HT1080 (cell line): ENCODE data around the gene BNC2. TPM values are rescaled to one million over a fixed set of nuclear protein-coding genes. Genes with fewer than 3 reads are reported as not detected.

ENCODE experiments used
- DNase-seq: peaks from one replicate; pipeline ENCODE4 v3.0.0-alpha.2; 2015; ENCODE audit warnings: low read depth
- total RNA-seq: library from RNA; depleted of rRNA; stranded (reverse); fragments of >200 nt; shearing (Covaris generic); gene quantifications from 2 replicates; pipeline ENCODE4 v1.2.3, GENCODE V29; 2014

Gene BNC2
- total RNA-seq, 1 experiment from 2014 or later = 13.5 TPM

DNA sequence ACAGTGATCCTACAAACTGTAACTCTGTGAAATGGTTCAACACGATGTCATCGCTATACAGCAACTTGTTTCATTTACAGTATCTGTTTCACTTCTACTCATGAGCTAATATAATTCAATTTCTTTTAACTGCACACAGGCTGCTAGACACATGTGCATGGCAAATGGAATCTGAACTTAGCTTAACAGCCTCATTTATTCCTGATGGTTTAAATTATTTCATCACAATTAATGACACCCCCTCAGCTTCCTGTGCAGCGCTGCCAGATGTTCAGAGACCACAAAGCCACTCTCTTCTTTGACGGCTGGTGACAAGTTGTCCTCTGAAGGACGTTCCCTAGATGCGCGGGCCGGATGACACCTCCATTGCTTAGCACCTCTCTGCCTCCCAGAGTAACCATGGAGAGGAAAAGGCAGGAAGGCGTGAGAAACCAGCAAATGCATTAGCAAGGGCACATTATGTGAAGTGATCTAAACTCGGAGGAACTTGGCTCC is 191.1 kb downstream of the BNC2 start:
- no peak for DNase-seq

DNA sequence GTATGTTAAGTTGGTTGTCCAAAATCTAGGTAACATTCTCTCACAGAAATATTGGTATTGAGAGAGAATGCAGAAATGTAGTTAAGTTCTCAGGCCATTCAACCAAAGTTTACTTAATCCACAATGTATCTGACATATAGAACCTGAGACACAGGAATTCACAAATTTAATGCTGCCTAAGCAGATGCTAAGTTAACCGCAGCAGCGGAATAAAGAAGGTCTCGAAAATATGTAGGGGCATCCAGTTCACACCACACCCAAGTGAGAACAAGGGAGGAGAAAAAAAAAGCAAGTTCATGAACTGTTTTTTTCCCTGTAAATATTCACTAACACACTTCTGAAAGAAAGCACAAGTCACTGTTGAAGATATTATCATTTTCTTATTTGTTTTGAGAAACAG is 194.0 kb downstream of the BNC2 start:
- no peak for DNase-seq

DNA sequence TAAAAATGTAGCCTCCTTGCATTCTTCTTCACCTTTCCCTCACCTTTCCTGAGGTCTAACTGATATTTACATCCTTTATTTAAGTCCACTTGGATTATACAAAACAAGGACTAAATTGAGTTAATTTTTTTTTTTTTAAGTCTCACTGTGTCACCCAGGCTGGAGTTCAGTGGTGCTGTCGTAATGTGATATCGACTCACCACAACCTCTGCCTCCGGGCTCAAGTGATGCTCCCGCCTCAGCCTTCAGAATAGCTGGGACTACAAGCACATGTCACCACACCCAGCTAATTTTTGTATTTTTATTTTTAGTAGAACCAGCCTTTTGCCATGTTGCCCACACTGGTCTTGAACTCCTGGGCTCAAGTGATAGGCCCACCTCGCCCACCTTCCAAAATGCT is 195.3 kb downstream of the BNC2 start:
- no peak for DNase-seq

DNA sequence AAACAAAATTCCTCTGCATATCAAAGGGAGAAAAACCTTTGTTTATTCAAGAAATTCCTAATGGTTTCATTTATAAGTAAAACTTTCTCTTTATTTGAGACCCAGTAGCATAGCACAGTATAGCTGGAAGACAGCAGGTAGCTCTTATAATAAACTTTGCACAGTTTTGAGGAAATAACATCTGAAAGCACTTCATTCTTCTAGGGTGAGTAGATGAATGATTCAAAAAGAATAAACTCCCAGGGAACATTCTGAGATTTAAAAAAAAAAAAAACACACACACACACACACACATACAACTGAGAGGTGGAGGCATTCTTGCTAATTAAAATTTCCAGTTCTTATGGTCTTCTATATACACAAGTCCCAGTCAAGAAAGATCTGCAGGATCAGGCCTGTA is 197.3 kb downstream of the BNC2 start:
- DNase-seq = peak; percentile 28

DNA sequence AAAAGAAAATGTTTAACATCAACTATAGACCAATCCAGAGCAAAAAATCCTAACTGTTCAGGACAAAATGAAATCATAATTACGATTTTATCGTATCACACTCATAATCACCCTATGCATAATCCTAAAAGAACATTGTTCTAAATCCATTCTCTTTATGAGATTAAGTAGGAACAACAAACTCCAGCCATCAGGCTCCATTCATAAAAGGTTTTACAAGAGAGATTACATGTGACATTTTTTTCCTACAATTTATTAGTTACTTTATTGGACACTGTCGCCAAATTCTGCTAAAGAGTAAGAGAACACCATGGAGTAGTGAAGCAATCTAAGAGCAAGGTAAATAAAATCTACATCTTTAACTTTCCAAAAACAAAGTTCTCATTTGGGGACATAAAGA is 198.0 kb downstream of the BNC2 start:
- no peak for DNase-seq

DNA sequence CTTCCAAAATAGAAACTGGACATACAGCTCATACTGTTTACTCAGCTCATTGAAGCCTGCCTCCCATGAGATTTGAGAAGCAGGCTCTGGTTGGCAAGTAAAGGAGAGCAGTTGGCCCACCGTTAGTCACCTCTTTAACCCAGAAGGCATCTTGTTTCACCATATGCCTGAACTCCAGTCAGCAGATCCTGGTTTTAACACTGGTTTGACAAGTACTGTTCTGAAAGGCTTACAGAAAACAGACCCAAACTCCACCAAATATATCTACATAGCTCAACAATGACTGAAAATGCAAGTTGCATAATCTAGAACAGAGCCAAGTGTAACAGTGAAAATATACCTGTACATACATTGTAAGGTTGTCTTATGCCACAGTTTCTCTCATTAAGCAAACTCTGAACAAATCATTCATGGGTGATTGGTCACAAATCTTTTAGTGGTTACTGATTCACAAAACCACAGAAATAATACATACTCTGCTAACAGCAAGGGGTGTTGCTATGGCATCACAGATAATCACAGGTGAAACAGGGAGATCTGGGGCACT is 198.8 kb downstream of the BNC2 start:
- peak; percentile 85 for DNase-seq

DNA sequence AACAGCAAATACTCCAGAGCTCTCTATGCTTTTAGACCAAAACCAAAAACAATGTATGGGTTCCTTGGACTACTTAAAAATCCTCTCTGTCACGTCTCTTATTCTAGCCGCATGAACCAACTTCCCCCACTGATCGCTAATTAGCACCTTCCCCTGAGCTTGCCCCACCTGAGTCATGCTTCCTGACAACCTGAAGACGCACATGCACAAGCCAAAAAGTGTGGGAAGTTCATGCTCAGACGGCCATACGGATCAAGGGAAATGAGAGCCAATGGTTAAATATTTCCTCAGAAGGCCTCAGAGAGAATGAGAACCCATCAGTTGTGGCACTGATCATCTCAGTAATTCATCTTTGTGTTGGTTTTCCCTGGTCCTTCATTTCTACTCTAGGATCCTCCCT is 199.7 kb downstream of the BNC2 start:
- DNase-seq = peak; percentile 11

DNA sequence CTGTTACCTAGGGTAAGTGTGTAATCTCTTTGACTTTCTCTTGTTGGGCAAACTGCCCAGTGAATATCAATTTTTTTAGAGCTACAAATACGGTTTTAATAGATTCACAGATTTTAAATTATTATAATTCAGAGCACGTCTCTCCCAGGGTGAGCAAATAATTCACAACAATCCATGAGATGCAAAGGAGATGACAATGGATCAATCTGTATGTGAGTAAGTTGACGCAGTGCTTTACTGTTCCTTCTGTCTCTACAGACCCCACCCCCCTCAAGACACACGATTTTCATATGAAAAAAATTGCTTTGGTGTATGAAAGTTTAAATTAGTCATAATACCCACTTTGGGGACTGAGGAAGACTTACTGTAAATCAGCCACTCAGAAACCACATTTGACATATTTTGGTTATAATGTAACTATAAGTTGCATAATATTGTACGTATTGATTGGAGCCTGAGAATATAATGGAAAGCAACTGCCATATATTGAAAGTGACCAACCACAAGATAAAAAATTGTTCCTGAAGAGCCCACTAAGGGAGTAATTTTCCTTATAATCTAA is 201.7 kb downstream of the BNC2 start:
- no peak for DNase-seq

DNA sequence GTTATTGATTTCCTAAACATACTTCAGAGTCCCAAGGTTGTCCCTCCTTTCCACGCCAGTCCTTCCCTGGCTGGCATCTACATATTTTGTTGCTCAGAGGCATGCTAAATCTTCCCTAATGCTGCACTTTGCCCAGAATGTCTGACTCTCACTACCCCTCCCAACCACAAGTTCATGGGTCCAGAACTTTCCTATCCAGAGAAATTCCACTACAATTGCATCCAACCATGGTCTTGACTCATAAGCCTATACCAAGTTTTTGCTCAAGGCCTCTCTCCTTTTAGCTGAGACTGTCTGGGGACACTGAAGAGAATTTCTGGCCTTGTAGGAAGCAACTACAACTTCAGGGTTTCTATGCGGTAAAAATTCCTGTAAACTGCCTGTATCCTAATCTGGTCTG is 206.3 kb downstream of the BNC2 start:
- DNase-seq = no peak

DNA sequence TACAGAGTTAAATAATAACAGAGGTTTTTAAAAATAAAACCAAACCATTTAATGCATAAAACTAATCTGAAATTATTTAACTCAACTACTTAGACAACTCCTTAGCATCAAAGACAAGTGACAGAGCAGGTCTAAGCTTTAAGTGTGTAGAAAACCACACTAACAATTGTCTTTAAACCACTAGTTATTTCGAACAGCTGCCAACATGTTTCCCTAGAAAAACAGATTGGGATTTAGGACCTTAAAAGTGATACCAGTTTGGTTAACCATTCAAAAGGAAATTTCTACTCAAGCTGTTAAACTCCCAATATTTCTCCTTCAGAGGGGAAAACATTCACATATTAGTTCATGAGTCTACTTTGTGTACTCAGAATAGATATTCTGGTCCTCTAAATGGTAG is 208.7 kb downstream of the BNC2 start:
- no peak for DNase-seq

DNA sequence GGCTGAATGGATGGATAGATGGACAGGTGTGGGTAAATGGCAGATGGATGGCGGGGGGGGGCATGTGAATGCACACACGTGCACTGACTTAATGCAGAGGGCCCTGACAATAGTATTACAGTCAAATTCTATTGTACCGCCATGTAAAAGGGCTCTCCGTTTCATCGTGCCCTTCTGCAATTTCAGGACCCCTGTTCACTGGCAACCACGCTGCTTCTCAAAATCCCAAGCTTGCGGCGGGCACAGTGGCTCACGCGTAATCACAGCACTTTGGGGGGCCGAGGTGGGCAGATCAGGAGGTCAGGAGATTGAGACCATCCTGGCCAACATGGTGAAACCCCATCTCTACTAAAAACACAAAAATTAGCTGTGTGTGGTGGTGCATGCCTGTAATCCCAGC is 211.4 kb downstream of the BNC2 start:
- no peak for DNase-seq

DNA sequence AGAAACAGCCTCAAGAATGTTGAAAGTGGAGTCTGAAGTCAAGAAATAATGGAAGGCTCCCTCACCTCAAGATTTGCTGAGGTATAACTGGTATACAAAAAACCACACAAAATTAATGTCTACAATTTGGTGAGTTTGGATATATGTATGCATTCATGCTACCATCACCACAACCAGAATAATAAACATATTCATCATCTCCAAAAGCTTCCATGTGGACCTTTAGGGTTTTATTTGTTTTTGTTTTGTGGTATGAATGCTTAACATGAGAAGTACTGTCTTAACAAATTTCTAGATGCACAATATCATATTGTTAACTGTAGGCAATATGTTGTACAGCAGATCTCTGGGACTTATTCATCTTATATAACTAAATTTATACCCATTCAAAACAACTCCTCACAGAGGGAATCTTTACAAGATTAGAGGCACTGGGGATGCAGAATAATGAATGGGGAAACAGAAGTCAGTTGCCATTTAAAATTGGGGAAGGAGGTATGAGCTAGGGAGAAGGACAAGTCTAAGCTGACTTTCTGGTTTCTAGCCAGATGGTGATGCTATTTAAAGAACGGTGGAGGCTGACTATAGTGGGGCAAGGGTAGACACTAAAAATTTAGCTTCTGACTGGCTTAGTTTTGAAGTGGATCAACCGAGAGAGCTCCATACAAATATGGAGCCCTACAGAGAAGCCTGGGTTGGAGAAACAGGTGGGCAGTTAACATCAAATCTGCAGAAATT is 213.9 kb downstream of the BNC2 start:
- DNase-seq = no peak

DNA sequence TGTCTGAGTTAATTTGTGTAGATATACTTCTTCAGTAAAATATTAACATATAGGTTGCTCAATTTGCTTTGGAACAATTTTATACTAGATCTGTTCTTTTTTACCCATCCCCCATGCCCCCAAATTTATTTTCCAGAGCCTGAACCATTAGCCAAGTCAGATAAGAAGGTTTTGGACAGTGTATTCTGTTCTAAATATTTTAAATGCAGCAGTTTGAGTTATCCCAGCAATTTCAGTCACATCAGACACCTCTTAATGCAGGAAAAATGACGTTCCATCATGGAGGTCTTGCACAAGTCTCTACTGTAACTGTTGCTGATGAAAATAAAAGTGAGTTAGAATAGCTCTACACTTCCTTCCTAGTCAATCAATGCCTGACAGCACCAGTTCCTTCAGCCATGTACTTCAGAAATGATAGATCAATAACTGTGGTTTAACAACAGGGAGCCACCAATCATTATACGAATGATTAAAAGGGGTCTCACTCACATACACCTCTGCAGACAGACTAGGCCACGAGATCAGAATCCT is 215.8 kb downstream of the BNC2 start:
- DNase-seq = no peak

DNA sequence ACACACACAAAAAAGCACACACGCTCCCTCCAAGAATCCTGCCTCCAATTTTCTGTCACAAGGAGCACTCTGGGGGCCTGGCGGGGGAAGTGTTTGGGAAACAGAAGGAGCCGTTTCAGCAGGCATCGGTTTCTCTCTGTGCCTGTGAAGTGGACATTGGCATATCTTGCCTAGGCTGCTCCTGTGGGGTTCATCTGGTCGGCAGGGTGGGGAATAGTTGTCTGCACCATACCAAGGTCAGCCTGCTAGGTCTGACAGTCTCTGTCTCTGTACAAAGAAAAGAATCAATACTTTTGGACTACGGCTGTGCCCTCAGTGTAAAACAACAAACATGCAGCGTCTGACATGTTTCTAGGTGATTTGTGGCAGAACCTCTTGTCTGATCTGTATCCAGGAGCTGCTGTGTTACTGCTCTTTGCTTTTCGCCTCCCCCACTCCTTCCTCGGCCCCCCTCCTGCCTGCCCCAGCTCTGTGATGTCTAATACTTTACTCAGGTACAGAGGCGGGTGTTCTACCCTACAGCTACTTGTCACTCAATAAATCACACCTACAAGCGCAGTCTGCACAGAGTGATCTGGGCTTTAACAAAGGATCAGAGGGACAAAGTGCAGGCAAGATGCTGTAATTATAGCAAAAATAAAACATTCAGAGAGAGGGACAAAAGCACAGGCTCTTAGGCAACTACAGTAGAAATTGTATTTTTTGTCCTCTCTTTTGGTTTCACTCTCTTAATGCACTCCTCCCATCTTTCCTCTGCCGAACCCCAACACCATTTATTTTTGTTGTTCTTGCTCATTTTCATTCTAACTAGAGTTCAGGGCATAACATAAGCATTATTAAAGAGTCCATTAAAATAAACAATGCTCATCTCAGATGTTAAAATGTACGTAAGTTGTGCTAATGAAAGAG is 216.7 kb downstream of the BNC2 start:
- DNase-seq = no peak

DNA sequence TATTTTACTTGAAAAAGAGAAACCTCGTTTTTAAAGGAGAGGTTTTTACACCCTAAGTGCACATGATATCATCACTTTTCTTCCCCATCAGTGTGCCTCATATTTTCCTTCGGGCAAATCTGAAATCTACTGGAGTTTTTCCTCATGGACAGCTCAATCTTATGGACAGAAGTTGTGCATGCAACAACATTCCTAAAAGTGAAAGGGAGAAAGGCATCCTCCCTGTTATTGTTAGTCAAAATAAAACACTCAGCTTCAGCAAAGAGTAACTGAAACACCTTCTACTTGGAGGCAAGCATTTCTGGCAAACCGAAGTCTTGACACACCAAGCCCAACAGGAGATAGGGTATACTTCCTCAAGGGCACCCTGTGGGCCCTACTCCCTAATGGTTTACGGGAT is 217.9 kb downstream of the BNC2 start:
- no peak for DNase-seq

DNA sequence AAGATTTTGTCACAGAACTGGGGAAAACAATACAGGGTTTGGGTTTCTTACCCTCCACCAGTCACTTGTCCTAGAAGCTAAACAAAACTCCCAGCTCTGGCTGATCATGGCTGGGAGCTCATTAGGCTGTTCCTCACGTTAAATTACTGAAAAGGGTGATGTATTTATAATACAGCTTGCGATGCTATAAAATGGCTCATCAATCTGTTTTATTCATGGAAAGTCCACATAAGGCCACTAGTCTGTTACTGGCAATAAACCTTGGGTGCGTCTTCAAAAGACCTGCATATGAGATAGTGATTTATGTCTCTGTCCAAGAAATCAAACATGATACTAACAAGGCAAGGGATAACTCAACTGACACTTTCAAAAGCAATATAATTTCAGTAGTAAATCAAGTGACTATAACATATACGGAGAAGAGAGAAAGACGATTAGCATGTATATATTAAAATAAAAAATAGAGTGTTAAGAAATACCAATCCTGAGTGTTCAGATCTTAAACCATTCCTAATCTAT is 219.0 kb downstream of the BNC2 start:
- no peak for DNase-seq

DNA sequence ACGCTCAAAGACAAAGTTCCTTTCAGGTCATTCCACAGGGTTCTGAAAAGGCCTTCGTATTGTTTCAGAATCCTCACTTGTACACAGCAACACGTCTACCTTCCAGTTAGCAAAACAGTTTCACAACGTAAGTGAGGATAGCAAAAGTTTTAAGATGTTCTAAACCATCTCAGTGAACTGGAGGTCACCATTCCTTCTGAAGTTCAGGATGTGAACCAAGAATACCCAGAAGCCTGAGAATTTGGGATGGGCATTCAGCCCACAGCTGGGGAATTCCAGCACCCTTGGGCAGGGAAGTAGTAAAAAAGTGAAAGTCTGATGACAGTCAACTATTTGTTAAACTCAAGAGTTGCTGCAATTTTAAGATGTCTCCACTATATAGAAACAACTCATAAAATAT is 224.5 kb downstream of the BNC2 start:
- DNase-seq = no peak

DNA sequence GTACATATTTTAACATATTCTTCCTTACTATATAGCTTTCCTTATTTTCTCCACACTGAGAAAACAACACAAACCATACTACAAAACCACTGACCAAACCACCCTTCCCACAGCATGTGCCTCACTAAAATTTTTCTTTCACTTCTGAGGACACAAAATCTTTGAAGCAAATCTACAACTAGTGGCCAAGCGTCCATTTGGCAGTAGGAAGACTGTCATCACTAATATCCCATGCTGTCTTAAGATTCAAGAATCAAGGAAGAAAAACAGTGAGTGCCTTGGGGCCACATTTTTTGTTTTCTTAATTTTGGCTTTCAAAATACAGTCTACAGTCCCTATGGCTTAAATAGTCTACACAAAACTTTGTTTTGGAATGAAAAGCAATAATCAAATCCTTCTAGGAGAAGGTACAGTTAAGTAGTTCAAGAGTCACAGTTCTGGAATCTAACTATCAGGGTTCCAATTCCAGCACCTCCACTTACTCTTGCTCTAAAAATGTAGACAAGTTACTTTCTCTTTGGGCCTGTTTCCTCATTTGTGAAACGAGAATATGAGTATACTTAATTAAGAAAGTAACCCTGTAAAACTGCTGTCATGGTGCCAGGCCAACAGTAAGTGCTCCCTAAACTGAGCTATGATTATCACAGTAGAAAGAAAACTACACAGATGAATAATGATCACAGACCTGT is 227.9 kb downstream of the BNC2 start:
- DNase-seq = no peak

DNA sequence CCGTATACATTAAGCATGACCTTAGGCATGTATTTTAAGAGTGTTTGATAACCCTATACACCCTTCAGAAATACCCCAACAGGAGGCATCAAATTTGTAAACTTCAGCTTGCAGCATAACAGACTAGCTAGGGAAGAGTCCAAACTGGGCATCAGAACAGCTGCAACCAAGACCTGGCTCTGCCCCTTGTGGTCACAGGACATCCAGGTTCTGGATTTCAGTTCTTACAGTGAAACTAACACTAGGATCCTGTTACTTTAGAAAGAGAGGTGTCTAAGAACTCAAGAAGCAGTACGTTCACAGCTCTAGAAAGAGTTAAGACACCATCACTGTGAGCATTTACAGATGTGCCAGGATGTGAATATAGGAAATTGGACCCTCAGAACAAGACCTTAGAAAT is 229.8 kb downstream of the BNC2 start:
- peak; percentile 13 for DNase-seq

DNA sequence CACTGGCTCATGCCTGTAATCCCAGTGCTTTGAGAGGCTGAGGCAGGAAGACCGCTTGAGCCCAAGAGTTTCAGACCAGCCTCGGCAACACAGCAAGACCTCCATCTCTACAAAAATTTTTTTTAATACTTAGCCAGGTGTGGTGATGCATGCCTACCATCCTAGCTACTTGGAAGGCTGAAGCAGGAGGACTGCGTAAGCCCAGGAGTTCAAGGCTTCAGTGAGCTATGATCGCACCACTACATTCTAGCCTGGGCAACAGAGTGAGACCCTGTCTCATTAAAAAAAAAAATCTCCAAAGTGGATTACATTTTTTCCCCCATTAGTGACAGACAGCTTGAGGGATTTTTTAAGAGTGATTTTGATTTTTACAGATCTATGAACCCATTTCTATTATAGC is 230.8 kb downstream of the BNC2 start:
- DNase-seq = no peak

DNA sequence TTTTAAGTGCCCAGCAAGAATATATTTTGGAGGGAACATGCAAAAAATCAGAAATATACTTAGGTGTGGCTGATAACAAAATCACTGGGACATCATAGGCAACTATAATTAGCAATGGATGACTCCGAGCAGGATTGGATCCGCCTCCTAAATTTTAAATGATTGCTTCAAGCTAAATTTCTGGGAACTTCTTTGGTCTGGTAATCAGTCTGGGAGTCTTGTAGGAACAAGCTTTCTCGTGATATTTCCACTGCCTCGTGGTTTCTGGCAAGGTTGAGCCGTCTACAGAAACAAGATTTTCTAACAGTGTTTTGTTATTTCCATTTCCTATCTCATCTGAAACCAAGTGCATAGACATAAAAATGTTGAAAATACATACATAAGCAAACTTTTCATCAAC is 232.6 kb downstream of the BNC2 start:
- DNase-seq = no peak
